ENCODE data around the gene SCN3B.

The SCN3B gene

GRCh38 chr11:123594188-123594901 is 60.1 kb downstream of the SCN3B start:
- no peak for DNase-seq

GRCh38 chr11:123593570-123593969 is 60.9 kb downstream of the SCN3B start:
- no peak for DNase-seq

GRCh38 chr11:123590296-123590912 is 64.0 kb downstream of the SCN3B start:
- DNase-seq, result no peak

GRCh38 chr11:123588864-123589262 is 65.6 kb downstream of the SCN3B start:
- DNase-seq, result no peak

- DNase-seq, result no peak
These were observed 66.1 kb downstream of the SCN3B start for GRCh38 chr11:123588117-123588863.

- DNase-seq, result no peak
These were observed 66.9 kb downstream of the SCN3B start for GRCh38 chr11:123587559-123587958.

GRCh38 chr11:123587044-123587443 is 67.4 kb downstream of the SCN3B start:
- DNase-seq, result no peak

- no peak for DNase-seq
These were observed 67.9 kb downstream of the SCN3B start for GRCh38 chr11:123586568-123586967.

- no peak for DNase-seq
These were observed 68.7 kb downstream of the SCN3B start for GRCh38 chr11:123585706-123586105.

GRCh38 chr11:123585206-123585605 is 69.2 kb downstream of the SCN3B start:
- no peak for DNase-seq

- DNase-seq, result no peak
These were observed 69.7 kb downstream of the SCN3B start for GRCh38 chr11:123584737-123585136.

- DNase-seq, result no peak
These were observed 70.2 kb downstream of the SCN3B start for GRCh38 chr11:123584186-123584585.

- DNase-seq, result no peak
These were observed 71.4 kb downstream of the SCN3B start for GRCh38 chr11:123582992-123583504.

GRCh38 chr11:123581651-123582399 is 72.6 kb downstream of the SCN3B start:
- no peak for DNase-seq

GRCh38 chr11:123580557-123581275 is 73.7 kb downstream of the SCN3B start:
- peak; percentile 32 for DNase-seq

- no peak for DNase-seq
These were observed 74.3 kb downstream of the SCN3B start for GRCh38 chr11:123580137-123580536.

- DNase-seq, result no peak
These were observed 75.0 kb downstream of the SCN3B start for GRCh38 chr11:123579482-123579812.
